Right cardiac atrium (tissue), 5 donors: Measurements from ENCODE around the gene DISP1. TPM values are rescaled to one million over a fixed set of nuclear protein-coding genes. Genes with fewer than 3 reads are reported as not detected.
"Not testable (repeated sequence)": the region's sequence is repeated elsewhere in the genome, so short reads cannot be mapped to it uniquely, and the experiment has no call there.

ENCODE experiments used
- ATAC-seq, 2 donors: fragments of 200-7000 bp; cut with Tn5 transposase; one replicate each; pipeline versions ENCODE4 v1.8.0 to v1.9.1; 2020; ENCODE audit warnings: moderate library complexity in 2 of 2, mild to moderate bottlenecking in 1 of 2
- DNase-seq, 3 donors: peaks; one replicate each; pipeline ENCODE4 v3.0.0-alpha.2; 2020
- H3K27ac ChIP-seq: one replicate; pipeline ENCODE4 v1.5.1; 2013; ENCODE audit warnings: mild to moderate bottlenecking, low read length, control low read depth, moderate library complexity
- H3K27me3 ChIP-seq: one replicate; pipeline ENCODE4 v1.6.1; 2013; ENCODE audit not compliant: control insufficient read depth, insufficient read depth
- H3K4me1 ChIP-seq: one replicate; pipeline ENCODE4 v1.6.1; 2013; ENCODE audit warnings: low read length; ENCODE audit not compliant: control insufficient read depth, insufficient read depth
- H3K4me3 ChIP-seq: one replicate; pipeline ENCODE4 v1.5.1; 2013; ENCODE audit warnings: low read length, control low read depth
- H3K9me3 ChIP-seq: one replicate; pipeline ENCODE4 v1.6.1; 2013; ENCODE audit warnings: low read length; ENCODE audit not compliant: control insufficient read depth
- WGBS: extraction: QIAGEN DNeasy Blood & Tissue Kit; methylation state at CpG from one replicate; pipeline ENCODE4 v1.1.7; 2013; 5-methylcytosine and 5-hydroxymethylcytosine counted together
- intact Hi-C, 4 donors: fragments of 100-400 bp; cut with DNase I; formaldehyde crosslinking; loops; one replicate each; pipeline versions ENCODE4 v1.11.0 to v1.14.0; 2022 to 2023
- polyA plus RNA-seq: library from polyadenylated mRNA; stranded (reverse); fragments of 200-250 nt; gene quantifications from one replicate; pipeline ENCODE4 v1.2.3, GENCODE V29; 2013
- total RNA-seq, 4 donors: library from RNA; stranded (reverse); fragmentation: NEBNext Ultra II Directional; extraction: Animal tissue kit (Norgen Biotek cat#: 25700); gene quantifications; one replicate each; pipeline ENCODE4 v1.2.1, GENCODE V29; 2021
- donor health status: healthy with polysubstance abuse.
- donor health status: DM: no; HTN: yes; CAD: no.
- donor health status: DM: no; HTN: no; CAD: no.
- donor health status: DM: no; HTN: yes; CAD: no; lungs with severe emphysema.
- donor health status: DM: yes; HTN: yes; CAD: no.

Gene DISP1
- total and polyA plus RNA-seq, 5 donors, result 2.9 to 5.9 (median 5.4) TPM

GRCh38 chr1:222828939-222829338 is 14.1 kb downstream of the DISP1 start:
- Histone ChIP-seq H3K4me1 (no peaks in the 10 kb centered on the region), H3K27ac (no peak overlapping the region), H3K4me3 (no peak overlapping the region), H3K9me3 (no peaks in the 10 kb centered on the region), H3K27me3 (no peaks in the 10 kb centered on the region)
- intact Hi-C loops, result no loop called here
- DNase-seq (no peak), ATAC-seq (no peak)

GRCh38 chr1:222829868-222830267 is 15.0 kb downstream of the DISP1 start:
- H3K4me1 ChIP-seq, result no peaks in the 10 kb centered on the region
- peak; percentile 63 to 84 for ATAC-seq
- H3K4me3 ChIP-seq, result no peak overlapping the region
- no peaks in the 10 kb centered on the region for H3K9me3 ChIP-seq
- no peak for DNase-seq
- intact Hi-C loops, result no loop called here
- no peak overlapping the region for H3K27ac ChIP-seq
- no peaks in the 10 kb centered on the region for H3K27me3 ChIP-seq

GRCh38 chr1:222833356-222833876 is 18.6 kb downstream of the DISP1 start:
- H3K27me3 ChIP-seq, result no peaks in the 10 kb centered on the region
- ATAC-seq, result no peak
- intact Hi-C loops, result no loop called here
- no peaks in the 10 kb centered on the region for H3K4me1 ChIP-seq
- 95% methylated on average over 2 of the region's 2 CpGs for WGBS
- H3K27ac ChIP-seq, result no peak overlapping the region
- H3K4me3 ChIP-seq, result no peak overlapping the region
- no peak for DNase-seq
- no peaks in the 10 kb centered on the region for H3K9me3 ChIP-seq

- no peak overlapping the region for H3K27ac ChIP-seq
- H3K4me3 ChIP-seq, result no peak overlapping the region
- H3K9me3 ChIP-seq, result no peaks in the 10 kb centered on the region
- H3K4me1 ChIP-seq, result no peaks in the 10 kb centered on the region
- DNase-seq (no peak), ATAC-seq (no peak)
- 88% methylated on average over 6 of the region's 6 CpGs for WGBS
- intact Hi-C loops, result no loop called here
- no peaks in the 10 kb centered on the region for H3K27me3 ChIP-seq
Observed at GRCh38 chr1:222843469-222844410, 28.9 kb downstream of the DISP1 start.

GRCh38 chr1:222844411-222844779 is 29.6 kb downstream of the DISP1 start:
- H3K9me3 ChIP-seq, result no peaks in the 10 kb centered on the region
- intact Hi-C loops, result no loop called here
- H3K27ac ChIP-seq, result no peak overlapping the region
- H3K4me1 ChIP-seq, result no peaks in the 10 kb centered on the region
- H3K27me3 ChIP-seq, result no peaks in the 10 kb centered on the region
- H3K4me3 ChIP-seq, result no peak overlapping the region
- no peak for DNase-seq
- ATAC-seq, result no peak
- 80% methylated on average over 3 of the region's 3 CpGs for WGBS

GRCh38 chr1:222845763-222846162 is 30.9 kb downstream of the DISP1 start:
- intact Hi-C loops, result no loop called here
- Histone ChIP-seq H3K27me3 (no peaks in the 10 kb centered on the region), H3K4me1 (no peaks in the 10 kb centered on the region), H3K9me3 (no peaks in the 10 kb centered on the region), H3K27ac (no peak overlapping the region), H3K4me3 (no peak overlapping the region)
- DNase-seq (no peak), ATAC-seq (no peak)

- H3K27me3 ChIP-seq, intact Hi-C loops, ATAC-seq, H3K4me3 ChIP-seq, DNase-seq, H3K27ac ChIP-seq, H3K4me1 ChIP-seq, H3K9me3 ChIP-seq: not testable (repeated sequence)
Observed at GRCh38 chr1:222850550-222850949, 35.7 kb downstream of the DISP1 start.

- no peaks in the 10 kb centered on the region for H3K27me3 ChIP-seq
- no peaks in the 10 kb centered on the region for H3K4me1 ChIP-seq
- ATAC-seq (no peak), DNase-seq (no peak)
- no peak overlapping the region for H3K4me3 ChIP-seq
- no peaks in the 10 kb centered on the region for H3K9me3 ChIP-seq
- WGBS, result 78% methylated on average over 3 of the region's 3 CpGs
- no peak overlapping the region for H3K27ac ChIP-seq
- intact Hi-C loops, result no loop called here
Observed at GRCh38 chr1:222852326-222852725, 37.5 kb downstream of the DISP1 start.

- 58% methylated on average over 3 of the region's 3 CpGs for WGBS
- ATAC-seq (no peak), DNase-seq (no peak)
- peaks cover 2% of the 10 kb centered on the region for H3K4me1 ChIP-seq
- no peaks in the 10 kb centered on the region for H3K9me3 ChIP-seq
- H3K4me3 ChIP-seq, result no peak overlapping the region
- H3K27ac ChIP-seq, result no peak overlapping the region
- intact Hi-C loops, result no loop called here
- no peaks in the 10 kb centered on the region for H3K27me3 ChIP-seq
Observed at GRCh38 chr1:222861062-222861461, 46.2 kb downstream of the DISP1 start.

Other genes with a start within 250 kb of the DISP1 start
- 1 to 10 TPM; 3.1 to 5.2 (median 4.0) TPM for gene TAF1A, start 225.1 kb upstream of the DISP1 start, total RNA-seq
- 1.0 TPM for gene TAF1A, start 225.1 kb upstream of the DISP1 start, polyA plus RNA-seq
- 10 to 100 TPM; 51.3 to 59.8 (median 57.9) TPM for gene MIA3, start 196.9 kb upstream of the DISP1 start, total RNA-seq
- gene MIA3, start 196.9 kb upstream of the DISP1 start, polyA plus RNA-seq, result 25.6 TPM
- 10 to 100 TPM; 65.0 to 75.9 (median 66.1) TPM for gene AIDA, start 102.5 kb upstream of the DISP1 start, total RNA-seq
- gene AIDA, start 102.5 kb upstream of the DISP1 start, polyA plus RNA-seq, result 48.5 TPM
- gene BROX, start 102.5 kb upstream of the DISP1 start, total RNA-seq, result 10 to 100 TPM; 25.2 to 29.6 (median 28.2) TPM
- gene BROX, start 102.5 kb upstream of the DISP1 start, polyA plus RNA-seq, result 12.7 TPM
- gene FAM177B, start 77.8 kb upstream of the DISP1 start, total RNA-seq, result under 1 TPM in 1 of 4 donors, not detected in 3; 0.28 TPM
- gene FAM177B, start 77.8 kb upstream of the DISP1 start, polyA plus RNA-seq, result 0.14 TPM